ENCODE data around the gene RNF14. TPM values are rescaled to one million over a fixed set of nuclear protein-coding genes. Genes with fewer than 3 reads are reported as not detected.
A peak's percentile ranks its signal among the peaks of the same experiment; 100 is the strongest.
"Not testable (repeated sequence)": the region's sequence is repeated elsewhere in the genome, so short reads cannot be mapped to it uniquely, and the experiment has no call there.

Gene RNF14
- total RNA-seq, result 59.3 TPM

GRCh38 chr5:141968914-141969608, at the start of gene RNF14:
TSS of gene RNF14 (plus strand) at chr5:141969105. CDS start at chr5:141973589, 4,484 bp downstream.
- peak; percentile 94 for DNase-seq (ENCODE audit: low spot score)

- DNase-seq (ENCODE audit: low spot score), result no peak
These were observed 49.4 kb upstream of the RNF14 start for GRCh38 chr5:141919218-141920119.

GRCh38 chr5:141920771-141921170, 48.1 kb upstream of the RNF14 start:
- no peak for DNase-seq (ENCODE audit: low spot score)

- DNase-seq (ENCODE audit: low spot score), result not testable (repeated sequence)
These were observed 46.0 kb upstream of the RNF14 start for GRCh38 chr5:141922827-141923447.

GRCh38 chr5:141923448-141924313, 45.2 kb upstream of the RNF14 start, which contains the start of gene DELE1:
TSS of gene DELE1 (plus strand) at chr5:141923871. CDS start at chr5:141923942, 71 bp downstream.
- peak; percentile 96 for DNase-seq (ENCODE audit: low spot score)

DNA sequence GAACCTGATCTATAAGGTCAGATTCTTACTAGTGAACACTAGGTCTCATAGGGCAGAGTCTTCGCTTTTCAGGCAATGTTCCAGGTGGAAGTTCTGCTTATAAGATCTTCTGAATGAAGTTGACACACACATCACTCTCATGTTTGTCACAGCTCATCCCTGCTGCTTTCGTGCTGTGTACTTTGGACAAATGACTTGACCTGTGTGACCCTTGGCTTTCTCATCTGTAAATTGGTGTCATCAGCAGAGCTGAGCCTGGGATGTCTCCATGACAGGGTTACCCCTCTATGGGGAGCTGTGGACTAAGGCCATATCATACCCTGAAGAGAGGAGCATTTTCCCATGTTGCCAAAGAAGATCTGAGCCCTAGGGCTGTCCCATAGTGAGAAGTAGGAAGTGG, 42.5 kb upstream of the RNF14 start:
- DNase-seq (ENCODE audit: low spot score), result no peak

GRCh38 chr5:141928051-141928450, 40.9 kb upstream of the RNF14 start:
- DNase-seq (ENCODE audit: low spot score), result no peak

DNA sequence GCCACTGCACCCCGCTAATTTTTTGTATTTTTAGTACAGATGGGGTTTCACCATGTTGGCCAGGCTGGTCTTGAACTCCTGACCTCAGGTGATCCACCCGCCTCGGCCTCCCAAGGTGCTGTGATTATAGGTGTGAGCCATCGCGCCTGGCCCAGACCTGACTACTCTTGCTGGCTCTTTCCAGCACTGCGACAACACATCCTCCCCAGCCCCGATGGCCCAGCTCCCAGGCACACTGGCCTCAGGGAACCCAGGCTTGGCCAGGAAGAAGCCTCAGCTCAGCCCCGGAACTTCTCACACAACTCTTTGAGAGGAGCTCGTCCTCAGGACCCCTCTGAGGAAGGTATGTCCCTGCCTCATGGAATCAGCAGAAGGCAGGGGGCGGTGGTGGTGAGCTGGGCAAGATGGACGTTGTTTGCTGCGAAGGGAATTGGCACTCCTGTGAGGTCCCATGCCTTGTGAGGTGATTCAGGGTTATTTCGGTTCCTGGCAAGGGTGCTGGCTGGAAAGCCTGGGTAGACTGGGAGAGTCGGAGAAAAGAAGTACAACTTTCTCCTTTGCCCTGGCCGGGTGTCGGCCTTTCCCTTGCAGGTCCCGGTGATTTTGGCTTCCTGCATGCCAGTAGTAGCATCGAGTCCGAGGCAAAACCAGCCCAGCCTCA, 39.4 kb upstream of the RNF14 start:
- no peak for DNase-seq (ENCODE audit: low spot score)

GRCh38 chr5:141931694-141932093, 37.2 kb upstream of the RNF14 start:
- no peak for DNase-seq (ENCODE audit: low spot score)

GRCh38 chr5:141933151-141933550, 35.8 kb upstream of the RNF14 start:
- no peak for DNase-seq (ENCODE audit: low spot score)

- DNase-seq (ENCODE audit: low spot score), result no peak
These were observed 34.6 kb upstream of the RNF14 start for GRCh38 chr5:141934099-141934844.

GRCh38 chr5:141935538-141935937, 33.4 kb upstream of the RNF14 start:
- DNase-seq (ENCODE audit: low spot score), result peak; percentile 60

DNA sequence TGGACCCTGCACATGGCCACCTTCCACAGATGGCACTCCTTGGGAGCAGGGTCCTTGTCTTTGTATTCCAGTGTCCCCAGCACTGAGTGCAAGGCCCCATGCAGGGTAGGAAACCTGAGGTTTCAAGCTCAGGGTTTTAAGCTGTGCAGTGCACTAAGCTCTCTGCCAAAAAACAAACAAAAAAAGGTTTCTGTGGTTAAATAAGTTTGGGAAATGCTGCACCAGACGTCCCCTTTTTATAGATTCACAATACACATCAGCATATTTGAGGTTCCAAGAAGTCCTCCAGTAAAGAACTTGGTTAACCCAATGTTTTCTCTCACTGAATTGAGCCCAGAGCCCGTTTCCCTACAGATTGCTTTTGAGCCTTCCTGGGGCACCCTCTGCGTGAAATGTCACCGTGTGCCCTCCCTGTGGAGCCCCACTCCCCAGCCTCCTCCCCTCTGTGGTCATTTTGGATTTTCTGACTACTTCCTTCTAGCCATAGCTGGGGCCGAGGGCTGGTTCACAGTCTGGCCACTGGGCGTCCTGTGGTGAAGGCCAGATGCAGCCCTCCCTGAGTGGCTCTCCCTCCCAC, 28.1 kb upstream of the RNF14 start:
- no peak for DNase-seq (ENCODE audit: low spot score)

- DNase-seq (ENCODE audit: low spot score), result no peak
These were observed 27.6 kb upstream of the RNF14 start for GRCh38 chr5:141941307-141941706.

- no peak for DNase-seq (ENCODE audit: low spot score)
These were observed 27.1 kb upstream of the RNF14 start for GRCh38 chr5:141941779-141942178.

DNA sequence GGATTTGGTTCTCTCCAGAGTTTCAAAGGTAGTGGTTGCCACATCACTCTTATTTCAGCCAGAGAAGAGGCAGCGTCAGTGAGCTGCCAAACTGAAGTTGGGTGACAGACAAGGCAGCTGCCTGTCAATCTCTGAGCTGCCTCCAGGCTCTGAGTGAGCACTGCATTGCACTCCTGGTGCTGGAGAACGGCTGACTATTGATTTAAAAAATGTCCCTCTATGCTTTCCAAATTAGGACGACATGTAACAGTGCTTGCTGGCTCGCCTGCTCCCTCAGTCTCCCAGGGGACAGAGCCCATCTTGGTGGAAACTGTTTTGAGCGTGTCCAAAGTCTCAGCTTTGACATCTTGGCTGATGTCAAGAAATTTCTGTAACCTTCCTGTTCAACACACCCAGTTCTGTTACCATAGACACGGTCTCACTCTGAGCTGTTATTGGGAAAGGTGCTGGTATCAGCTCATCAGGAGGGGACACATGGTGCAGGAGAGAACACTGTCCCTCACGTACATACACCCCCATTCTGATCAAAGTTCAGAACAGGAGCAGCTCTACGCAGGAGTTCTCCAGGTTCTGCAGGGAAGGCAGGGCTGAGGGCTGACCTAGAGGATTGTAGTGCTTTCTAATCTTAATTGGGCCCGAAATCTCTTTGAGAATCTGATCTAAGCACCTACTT, 26.6 kb upstream of the RNF14 start:
- no peak for DNase-seq (ENCODE audit: low spot score)

GRCh38 chr5:141944076-141944475, 24.8 kb upstream of the RNF14 start:
- no peak for DNase-seq (ENCODE audit: low spot score)

GRCh38 chr5:141945511-141946051, 23.3 kb upstream of the RNF14 start:
- no peak for DNase-seq (ENCODE audit: low spot score)

DNA sequence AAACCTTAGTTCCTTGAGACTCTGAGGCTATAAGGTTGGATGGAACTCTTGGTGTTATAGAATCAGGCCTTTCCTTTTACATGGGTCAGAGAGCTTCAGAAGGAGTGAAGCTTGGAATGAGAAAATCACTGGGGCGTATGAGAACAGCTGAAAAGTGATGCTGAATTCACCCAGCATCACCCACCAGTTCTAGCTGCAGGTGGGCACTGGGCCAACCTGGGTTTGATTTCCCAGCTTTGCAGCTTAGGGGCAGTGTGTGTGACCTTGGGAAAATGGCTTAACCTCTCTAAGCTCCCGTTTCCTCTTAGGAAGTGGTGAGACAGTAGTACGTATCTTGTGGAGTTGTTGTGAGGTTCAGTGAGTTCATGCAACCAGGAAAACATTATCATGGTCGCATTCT, 21.6 kb upstream of the RNF14 start:
- DNase-seq (ENCODE audit: low spot score), result no peak

All from ureter (tissue), 1 donor.